HepG2 (cell line): Measurements from ENCODE around the gene MCRIP2. TPM values are rescaled to one million over a fixed set of nuclear protein-coding genes. Genes with fewer than 3 reads are reported as not detected.

ENCODE experiments used
- ATAC-seq: fragments of 200-7000 bp; cut with Tn5 transposase; 3 replicates; pipeline ENCODE4 v1.9.1; 2020; ENCODE audit warnings: mild to moderate bottlenecking, moderate library complexity
- BruUV-seq: library from RNA; stranded (reverse); fragments of 400-500 nt; replicated peaks from 2 replicates; lab custom pipeline; 2021; lab: Mats Ljungman, UMichigan
- CTCF ChIA-PET: fragments of 300-600 bp; formaldehyde crosslinking; extraction: SDS; loops from one replicate; lab custom pipeline; 2021; ENCODE audit warnings: low total read pairs, inconsistent platforms, low intra/inter-chr PET ratio; lab: Yijun Ruan, JAX
- POLR2A ChIA-PET: fragments of 350-600 bp; sonication (Branson Sonifier 250); formaldehyde crosslinking; loops from one replicate; lab custom pipeline; 2020; ENCODE audit warnings: antibody characterized with exemption, inconsistent platforms; lab: Yijun Ruan, JAX
- DNase-seq: peaks from one replicate; pipeline ENCODE4 v3.0.0-alpha.2; 2015; ENCODE audit warnings: low spot score
- FAIRE-seq: peaks from 3 replicates; lab custom pipeline; 2011; peaks lifted over from hg19 to GRCh38; lab: Jason Lieb, UNC
- H2AFZ ChIP-seq: one replicate; pipeline ENCODE4 v1.6.1; 2011; ENCODE audit warnings: low read length, inconsistent platforms
- H3K27ac ChIP-seq: fragments of 300-600 bp; 3 replicates; pipeline ENCODE4 v1.8.0; 2011; ENCODE audit warnings: mixed run types, mild to moderate bottlenecking, mixed read lengths, low read length, inconsistent platforms; ENCODE audit not compliant: insufficient read depth; ENCODE audit errors: extremely low read length
- H3K27me3 ChIP-seq, 2 experiments: fragments of 200-600 bp in 1 of 2; 2 replicates in 1 of 2; 3 replicates in 1 of 2; pipeline versions ENCODE4 v1.6.0 to v1.8.0; 2011; ENCODE audit warnings: low read length in 2 of 2, mild to moderate bottlenecking in 2 of 2, moderate library complexity in 2 of 2, inconsistent platforms in 1 of 2; ENCODE audit not compliant: insufficient read depth in 2 of 2, control insufficient read depth in 1 of 2
- H3K36me3 ChIP-seq, 2 experiments: fragments of 200-600 bp in 1 of 2; replicated peaks in 1 of 2; 2 replicates in 1 of 2; 3 replicates in 1 of 2; pipeline versions ENCODE4 v1.5.1 to v1.8.0; 2011; ENCODE audit warnings: low read length in 2 of 2, inconsistent platforms in 1 of 2; ENCODE audit not compliant: insufficient read depth in 2 of 2, control insufficient read depth in 1 of 2
- H3K4me1 ChIP-seq: 2 replicates; pipeline ENCODE4 v1.5.1; 2012; ENCODE audit warnings: low read length, inconsistent platforms; ENCODE audit not compliant: insufficient read depth
- H3K4me2 ChIP-seq: 2 replicates; pipeline ENCODE4 v1.6.0; 2011; ENCODE audit warnings: low read depth, low read length, inconsistent platforms
- H3K4me3 ChIP-seq, 3 experiments: fragments of 200-600 bp in 1 of 3; sonication (generic), shearing (Covaris generic) in 1 of 3; replicated peaks in 1 of 3; 2 replicates each; pipeline ENCODE4 v1.5.1; 2011 to 2016; ENCODE audit warnings: low read length in 3 of 3, inconsistent platforms in 2 of 3, low read depth in 2 of 3, mild to moderate bottlenecking in 2 of 3, control low read depth in 1 of 3, mixed read lengths in 1 of 3; ENCODE audit not compliant: insufficient read depth in 1 of 3
- H3K79me2 ChIP-seq: one replicate; pipeline ENCODE4 v1.6.1; 2011; ENCODE audit warnings: low read length, inconsistent platforms; ENCODE audit not compliant: insufficient read depth
- H3K9ac ChIP-seq: 2 replicates; pipeline ENCODE4 v1.6.0; 2011; ENCODE audit warnings: mild to moderate bottlenecking, low read depth, low read length, inconsistent platforms; ENCODE audit not compliant: insufficient read depth
- H3K9me3 ChIP-seq: 2 replicates; pipeline ENCODE4 v1.5.1; 2012; ENCODE audit warnings: mild to moderate bottlenecking, low read length
- H4K20me1 ChIP-seq: 2 replicates; pipeline ENCODE4 v1.6.0; 2011; ENCODE audit warnings: inconsistent platforms, mild to moderate bottlenecking, low read length, moderate library complexity; ENCODE audit not compliant: insufficient read depth
- AGO1 ChIP-seq: fragments of 200-400 bp; formaldehyde crosslinking; IDR thresholded peaks from 2 replicates; pipeline ENCODE4 v1.6.1; 2017; ENCODE audit warnings: mild to moderate bottlenecking, low read depth, low read length, moderate library complexity; ENCODE audit not compliant: poor library complexity, severe bottlenecking
- CHCHD3 ChIP-seq: sonication (generic); formaldehyde crosslinking; IDR thresholded peaks from 2 replicates; pipeline ENCODE4 v1.8.0; 2022; ENCODE audit warnings: mild to moderate bottlenecking, missing genetic modification reagents, moderate library complexity
- ELF3 ChIP-seq: IDR thresholded peaks from 2 replicates; pipeline ENCODE4 v1.6.1; 2016; ENCODE audit warnings: missing genetic modification reagents, missing compliant biosample characterization
- FLYWCH1 ChIP-seq: sonication (generic); formaldehyde crosslinking; IDR thresholded peaks from 2 replicates; pipeline ENCODE4 v1.8.1; 2023; ENCODE audit warnings: mild to moderate bottlenecking, missing genetic modification reagents
- NCOR1 ChIP-seq: fragments of 200-600 bp; sonication (generic); IDR thresholded peaks from 2 replicates; pipeline ENCODE4 v1.7.0; 2017; ENCODE audit warnings: antibody characterized with exemption, low read length, borderline replicate concordance
- PLRG1 ChIP-seq: fragments of 450-650 bp; conservative IDR thresholded peaks from 2 replicates; pipeline ENCODE4 v1.6.1; 2016
- REL ChIP-seq: sonication (generic); formaldehyde crosslinking; conservative IDR thresholded peaks from 2 replicates; pipeline ENCODE4 v1.8.0; 2022; ENCODE audit warnings: mild to moderate bottlenecking, missing genetic modification reagents, moderate library complexity
- ZFX ChIP-seq: sonication (generic); formaldehyde crosslinking; IDR thresholded peaks from 2 replicates; pipeline ENCODE4 v1.4.0; 2020; ENCODE audit warnings: mild to moderate bottlenecking, low read depth, missing genetic modification reagents, moderate library complexity
- ZNF10 ChIP-seq: sonication (generic); formaldehyde crosslinking; IDR thresholded peaks from 2 replicates; pipeline ENCODE4 v1.4.0; 2020; ENCODE audit warnings: mild to moderate bottlenecking, low read depth, missing genetic modification reagents, borderline replicate concordance
- ZNF160 ChIP-seq: sonication (generic); formaldehyde crosslinking; IDR thresholded peaks from 2 replicates; pipeline ENCODE4 v1.8.0; 2022; ENCODE audit warnings: mild to moderate bottlenecking, inconsistent platforms, missing genetic modification reagents
- ZNF670 ChIP-seq: sonication (generic); formaldehyde crosslinking; IDR thresholded peaks from 2 replicates; pipeline ENCODE4 v1.8.0; 2022; ENCODE audit warnings: mild to moderate bottlenecking, missing genetic modification reagents, borderline replicate concordance
- WGBS: methylation state at CpG from one replicate; pipeline ENCODE4 v1.1.6; 2017; ENCODE audit warnings: low lambda C conversion rate; 5-methylcytosine and 5-hydroxymethylcytosine counted together
- in situ Hi-C: cut with HindIII; loops from 2 replicates; pipeline ENCODE4 v1.10.0; 2017; ENCODE audit warnings: low pct_unique_long_range_greater_than_20kb; ENCODE audit not compliant: extremely low pct_ligation_motif_present
- intact Hi-C: fragments of 100-400 bp; cut with micrococcal nuclease; formaldehyde crosslinking; loops from one replicate; pipeline ENCODE4 v1.10.0; 2022; ENCODE audit not compliant: unreplicated experiment
- polyA plus RNA-seq, 8 experiments: library from polyadenylated mRNA; depleted of rRNA in 3 of 8; stranded (reverse) in 7 of 8; unstranded in 1 of 8; fragments of >200 nt; fragmentation: Illumina TruSeq in 4 of 8; extraction: Trizol in 4 of 8; gene quantifications; 2 replicates each; pipeline versions ENCODE4 v1.2.1 to v1.2.3, GENCODE V29; 2011 to 2016; ENCODE audit warnings: low read depth in 4 of 8, missing spikeins in 1 of 8, mixed read lengths in 1 of 8; ENCODE audit not compliant: insufficient read depth in 1 of 8
- total RNA-seq, 5 experiments: library from RNA; depleted of rRNA; stranded (reverse); fragments of >200 nt; fragmentation: Illumina TruSeq; extraction: Trizol; gene quantifications; 2 replicates each; pipeline ENCODE4 v1.2.3, GENCODE V29; 2016; ENCODE audit warnings: low read depth in 1 of 5
- TF ChIP-seq, protein P1 (sequence below): sonication (generic); formaldehyde crosslinking; IDR thresholded peaks from 2 replicates; pipeline ENCODE4 v1.8.1; 2023; ENCODE audit warnings: mild to moderate bottlenecking, moderate library complexity, missing genetic modification reagents
- TF ChIP-seq, protein P2 (sequence below): IDR thresholded peaks from 2 replicates; pipeline ENCODE4 v1.6.1; 2012; ENCODE audit warnings: low read depth, low read length, improper control_type of control experiment
- TF ChIP-seq, protein P3 (sequence below): sonication (generic); formaldehyde crosslinking; IDR thresholded peaks from 2 replicates; pipeline ENCODE4 v1.8.1; 2022; ENCODE audit warnings: mild to moderate bottlenecking, missing genetic modification reagents

Gene MCRIP2
- total and polyA plus RNA-seq, 2 of the 13 experiments (the other 11 are each of a cell fraction or from before 2014, with no cell fraction given) = 39.6 to 76.7 TPM

GRCh38 chr16:679814-680624, 38.4 kb downstream of the MCRIP2 start, which contains the start of gene STUB1 (continued):
- TF ChIP-seq, protein P1, sequence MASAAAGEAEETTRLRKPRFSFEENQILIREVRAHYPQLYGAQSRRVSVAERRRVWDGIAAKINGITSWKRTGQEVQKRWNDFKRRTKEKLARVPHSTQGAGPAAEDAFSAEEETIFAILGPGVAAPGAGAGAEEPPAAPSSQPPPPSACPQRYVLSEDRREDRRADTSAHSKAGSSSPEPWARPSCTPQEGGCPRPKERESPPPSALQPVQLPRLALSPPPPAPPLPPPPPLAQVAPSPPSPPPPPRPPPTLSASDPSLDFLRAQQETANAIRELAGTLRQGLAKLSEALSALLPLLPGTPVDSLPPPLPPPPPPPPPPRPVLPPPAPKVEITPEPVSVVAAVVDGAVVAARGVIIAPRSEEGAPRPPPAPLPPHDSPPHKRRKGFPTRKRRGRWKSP (CRISPR knock-in tag) = no peak
- no peak for TF ChIP-seq FLYWCH1

DNA sequence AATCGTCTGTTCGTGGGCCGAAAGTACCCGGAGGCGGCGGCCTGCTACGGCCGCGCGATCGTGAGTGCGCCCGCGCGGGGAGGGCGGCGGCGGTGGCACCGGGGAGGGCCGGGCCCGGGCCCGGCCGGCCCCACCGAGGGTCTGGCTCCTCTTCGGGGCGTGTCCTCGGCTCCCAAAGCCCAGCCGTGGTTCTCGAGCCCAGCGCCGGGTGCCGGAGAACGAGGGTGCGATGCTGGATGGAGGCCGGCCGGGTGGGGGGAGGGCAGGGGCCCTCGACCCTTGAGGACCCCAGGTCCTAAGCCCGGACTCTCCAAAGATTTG, 39.0 kb downstream of the MCRIP2 start:
- WGBS = no CpG with 5 or more reads among the region's 38 CpGs
- CTCF ChIA-PET = interaction anchor here (0.8 kb wide), 1 partner anchor 13 kb away, joined by 3 read pairs; the partner anchor contains the start of gene RHOT2

More for the DNA sequence above, 39.0 kb downstream of the MCRIP2 start:
- TF ChIP-seq NCOR1 (no peak), REL (CRISPR knock-in tag) (0 out of 2 replicates have a peak, but pooled peaks have one; percentile 31), AGO1 (peak; percentile 45), CHCHD3 (CRISPR knock-in tag) (no peak), ZFX (CRISPR knock-in tag) (0 out of 2 replicates have a peak, but pooled peaks have one; percentile 4), ZNF160 (no peak), PLRG1 (no peak), ZNF670 (CRISPR knock-in tag) (0 out of 2 replicates have a peak, but pooled peaks have one; percentile 16), ELF3 (CRISPR knock-in tag) (no peak), ZNF10 (CRISPR knock-in tag) (no peak)
- TF ChIP-seq, protein P2, sequence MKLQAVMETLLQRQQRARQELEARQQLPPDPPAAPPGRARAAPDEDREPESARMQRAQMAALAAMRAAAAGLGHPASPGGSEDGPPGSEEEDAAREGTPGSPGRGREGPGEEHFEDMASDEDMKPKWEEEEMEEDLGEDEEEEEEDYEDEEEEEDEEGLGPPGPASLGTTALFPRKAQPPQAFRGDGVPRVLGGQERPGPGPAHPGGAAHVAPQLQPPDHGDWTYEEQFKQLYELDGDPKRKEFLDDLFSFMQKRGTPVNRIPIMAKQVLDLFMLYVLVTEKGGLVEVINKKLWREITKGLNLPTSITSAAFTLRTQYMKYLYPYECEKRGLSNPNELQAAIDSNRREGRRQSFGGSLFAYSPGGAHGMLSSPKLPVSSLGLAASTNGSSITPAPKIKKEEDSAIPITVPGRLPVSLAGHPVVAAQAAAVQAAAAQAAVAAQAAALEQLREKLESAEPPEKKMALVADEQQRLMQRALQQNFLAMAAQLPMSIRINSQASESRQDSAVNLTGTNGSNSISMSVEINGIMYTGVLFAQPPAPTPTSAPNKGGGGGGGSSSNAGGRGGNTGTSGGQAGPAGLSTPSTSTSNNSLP = no peak
- TF ChIP-seq, protein P3, sequence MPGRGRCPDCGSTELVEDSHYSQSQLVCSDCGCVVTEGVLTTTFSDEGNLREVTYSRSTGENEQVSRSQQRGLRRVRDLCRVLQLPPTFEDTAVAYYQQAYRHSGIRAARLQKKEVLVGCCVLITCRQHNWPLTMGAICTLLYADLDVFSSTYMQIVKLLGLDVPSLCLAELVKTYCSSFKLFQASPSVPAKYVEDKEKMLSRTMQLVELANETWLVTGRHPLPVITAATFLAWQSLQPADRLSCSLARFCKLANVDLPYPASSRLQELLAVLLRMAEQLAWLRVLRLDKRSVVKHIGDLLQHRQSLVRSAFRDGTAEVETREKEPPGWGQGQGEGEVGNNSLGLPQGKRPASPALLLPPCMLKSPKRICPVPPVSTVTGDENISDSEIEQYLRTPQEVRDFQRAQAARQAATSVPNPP = 0 out of 2 replicates have a peak, but pooled peaks have one; percentile 12
- Histone ChIP-seq H3K36me3 (peaks cover 8 to 17% of the 10 kb centered on the region in 2 experiments; a peak in 4 of 5 replicates), H3K9ac (peak overlapping the region; percentile 82), H3K27ac (peak overlapping the region; percentile 76), H3K79me2 (peaks cover 16% of the 10 kb centered on the region), H3K4me3 (peak overlapping the region; percentile 72 to 88 (median 85)), H2AFZ (no peak overlapping the region), H3K9me3 (no peaks in the 10 kb centered on the region), H4K20me1 (0 out of 2 replicates have a peak, but pooled peaks cover 3% of the 10 kb centered on the region), H3K4me2 (peak overlapping the region; percentile 80), H3K27me3 (no peaks in the 10 kb centered on the region; a peak in 1 of 5 replicates), H3K4me1 (peaks cover 35% of the 10 kb centered on the region)
- no peak for DNase-seq
- in situ Hi-C loops (no loop called here), intact Hi-C loops (no loop called here)
- no peak for FAIRE-seq
- POLR2A ChIA-PET = interaction anchor here (0.8 to 4.4 kb wide), 9 partner anchors 9 to 44 kb away, joined by 3 to 34 read pairs (median 6); partner anchors contain the start of genes ANTKMT, METRN, METTL26 and RHOT2
- no TSS peak for BruUV-seq
- no peak for ATAC-seq
